ENCODE results near the gene PRR7.

PRR7 gene

GRCh38 chr5:177446200-177447065 lies at the start of gene PRR7:
TSS of gene PRR7 (plus strand) at chr5:177446814. CDS start at chr5:177455068, 8,254 bp downstream.
- peak within 1 kb of the TSS; percentile 88 for H3K27ac ChIP-seq (ENCODE audit: low read depth, low read length)
- H3K36me3 ChIP-seq (ENCODE audit: control insufficient read depth, insufficient read depth, low read length) = peaks cover 5% of the 10 kb centered on the region; the same call in 1 of the 2 replicates
- H3K9ac ChIP-seq (ENCODE audit: low read depth, low read length) = peak within 1 kb of the TSS; percentile 73
- peaks cover 21% of the 10 kb centered on the region for H3K27me3 ChIP-seq (ENCODE audit: control insufficient read depth, insufficient read depth, low read length)
- no peaks in the 10 kb centered on the region for H3K9me3 ChIP-seq (ENCODE audit: control insufficient read depth, insufficient read depth, low read length)
- peak within 1 kb of the TSS; percentile 80 for H3K4me3 ChIP-seq (ENCODE audit: low read depth, low read length)
- H3K4me1 ChIP-seq (ENCODE audit: control insufficient read depth, insufficient read depth, low read length) = peaks cover 21% of the 10 kb centered on the region

GRCh38 chr5:177397875-177398390 lies 48.7 kb upstream of the PRR7 start:
- Histone ChIP-seq H3K36me3 (ENCODE audit: control insufficient read depth, insufficient read depth, low read length) (no peaks in the 10 kb centered on the region), H3K27me3 (ENCODE audit: control insufficient read depth, insufficient read depth, low read length) (peaks cover 28% of the 10 kb centered on the region), H3K4me1 (ENCODE audit: control insufficient read depth, insufficient read depth, low read length) (peaks cover 5% of the 10 kb centered on the region; the same call in 1 of the 2 replicates), H3K4me3 (ENCODE audit: low read depth, low read length) (no peak overlapping the region), H3K27ac (ENCODE audit: low read depth, low read length) (no peak overlapping the region), H3K9ac (ENCODE audit: low read depth, low read length) (no peak overlapping the region), H3K9me3 (ENCODE audit: control insufficient read depth, insufficient read depth, low read length) (no peaks in the 10 kb centered on the region)

GRCh38 chr5:177399997-177400868 lies 46.4 kb upstream of the PRR7 start, which contains the start of gene PFN3:
TSS of gene PFN3 (minus strand) at chr5:177400661. CDS start at chr5:177400576, 85 bp downstream.
- Histone ChIP-seq H3K4me3 (ENCODE audit: low read depth, low read length) (no peak within 1 kb of the TSS), H3K9ac (ENCODE audit: low read depth, low read length) (no peak within 1 kb of the TSS), H3K4me1 (ENCODE audit: control insufficient read depth, insufficient read depth, low read length) (peaks cover 10% of the 10 kb centered on the region; the same call in 1 of the 2 replicates), H3K27ac (ENCODE audit: low read depth, low read length) (no peak within 1 kb of the TSS), H3K27me3 (ENCODE audit: control insufficient read depth, insufficient read depth, low read length) (peaks cover 51% of the 10 kb centered on the region), H3K9me3 (ENCODE audit: control insufficient read depth, insufficient read depth, low read length) (no peaks in the 10 kb centered on the region), H3K36me3 (ENCODE audit: control insufficient read depth, insufficient read depth, low read length) (no peaks in the 10 kb centered on the region)

- Histone ChIP-seq H3K27ac (ENCODE audit: low read depth, low read length) (no peak overlapping the region), H3K9me3 (ENCODE audit: control insufficient read depth, insufficient read depth, low read length) (no peaks in the 10 kb centered on the region), H3K36me3 (ENCODE audit: control insufficient read depth, insufficient read depth, low read length) (no peaks in the 10 kb centered on the region), H3K4me1 (ENCODE audit: control insufficient read depth, insufficient read depth, low read length) (peaks cover 6% of the 10 kb centered on the region; the same call in 1 of the 2 replicates), H3K4me3 (ENCODE audit: low read depth, low read length) (peak overlapping the region; percentile 63), H3K27me3 (ENCODE audit: control insufficient read depth, insufficient read depth, low read length) (peaks cover 68% of the 10 kb centered on the region), H3K9ac (ENCODE audit: low read depth, low read length) (no peak overlapping the region)
These were observed 44.2 kb upstream of the PRR7 start for GRCh38 chr5:177402271-177403043.

DNA sequence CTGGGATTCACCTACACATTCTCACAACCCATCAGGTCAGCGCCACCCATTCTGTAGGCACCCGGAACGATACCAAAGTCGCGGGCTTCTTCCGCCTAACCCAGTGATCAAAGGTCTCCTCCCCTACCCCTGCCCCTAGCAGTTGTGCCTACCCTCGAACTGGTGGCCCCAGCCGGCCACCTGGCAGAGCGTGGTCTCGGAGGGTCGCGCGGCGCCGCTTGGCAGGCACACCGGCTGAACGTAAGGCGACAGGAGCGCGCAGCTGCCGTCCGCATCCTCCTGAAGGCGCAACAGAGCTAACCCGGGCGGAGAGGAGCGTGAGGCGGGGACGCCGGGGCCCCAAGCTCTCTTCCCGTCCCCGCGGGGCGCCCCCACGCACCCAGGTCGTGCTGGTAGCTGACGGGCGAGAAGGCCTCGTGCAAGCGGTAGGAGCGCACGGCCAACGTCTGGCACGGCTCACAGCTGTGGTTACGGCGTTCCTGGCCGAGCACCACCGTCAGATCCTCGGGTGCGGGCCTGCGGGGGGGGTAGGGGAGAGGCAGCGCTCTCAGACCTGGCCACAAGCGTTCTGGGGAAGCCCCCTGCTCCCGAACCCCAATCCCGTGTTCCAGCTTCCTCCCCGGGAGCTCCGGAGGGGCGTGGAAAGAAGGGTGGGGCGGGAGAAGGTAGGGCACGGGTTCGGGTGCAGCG lies 43.4 kb upstream of the PRR7 start:
- peaks cover 68% of the 10 kb centered on the region for H3K27me3 ChIP-seq (ENCODE audit: control insufficient read depth, insufficient read depth, low read length)
- no peak overlapping the region for H3K9ac ChIP-seq (ENCODE audit: low read depth, low read length)

DNA sequence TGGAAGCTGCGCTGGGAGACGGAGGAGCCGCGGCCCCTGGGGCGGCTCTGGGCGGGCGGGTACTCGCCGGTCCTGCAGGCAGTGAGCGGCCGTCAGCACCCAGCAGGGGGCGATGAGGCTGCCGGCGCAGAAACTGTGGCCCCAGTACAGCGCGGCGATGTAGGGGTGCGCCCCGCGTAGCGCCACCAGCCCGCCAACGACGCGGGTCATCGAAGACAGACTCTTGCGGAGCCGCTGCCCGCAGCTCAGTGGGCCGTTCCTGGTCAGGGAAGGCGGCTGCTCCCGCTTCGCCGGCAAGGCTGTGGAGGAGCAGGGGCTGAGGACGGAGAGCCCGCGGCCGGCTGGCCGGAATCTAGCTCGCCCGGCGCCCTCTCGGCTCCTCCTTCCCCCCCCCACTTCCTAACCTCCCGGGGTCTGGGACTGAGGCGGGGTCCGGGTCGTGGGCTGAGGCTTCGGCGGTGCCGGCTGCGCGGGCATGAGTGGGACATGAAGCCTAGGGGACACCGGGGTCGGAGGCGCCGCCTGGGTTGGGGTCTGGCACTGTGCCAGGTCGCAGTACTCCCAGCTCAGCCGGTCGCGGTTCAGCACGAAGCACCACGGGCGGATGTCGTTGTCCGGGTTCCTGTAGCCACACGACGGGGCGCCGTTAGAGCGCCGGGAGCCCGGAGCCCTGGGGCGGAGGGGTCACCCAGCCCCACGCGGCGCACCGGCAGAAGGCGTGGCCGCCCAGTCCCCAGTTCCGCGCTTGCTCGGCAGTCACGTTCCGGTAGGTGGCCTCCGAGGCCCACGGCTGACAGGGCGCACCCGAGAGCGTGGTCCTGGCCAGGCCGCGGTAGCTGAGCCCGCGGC lies 42.6 kb upstream of the PRR7 start:
- peak overlapping the region; percentile 63 for H3K4me3 ChIP-seq (ENCODE audit: low read depth, low read length)
- H3K9me3 ChIP-seq (ENCODE audit: control insufficient read depth, insufficient read depth, low read length) = no peaks in the 10 kb centered on the region
- H3K27me3 ChIP-seq (ENCODE audit: control insufficient read depth, insufficient read depth, low read length) = peaks cover 73% of the 10 kb centered on the region
- H3K9ac ChIP-seq (ENCODE audit: low read depth, low read length) = no peak overlapping the region
- no peaks in the 10 kb centered on the region for H3K36me3 ChIP-seq (ENCODE audit: control insufficient read depth, insufficient read depth, low read length)
- peaks cover 6% of the 10 kb centered on the region; the same call in 1 of the 2 replicates for H3K4me1 ChIP-seq (ENCODE audit: control insufficient read depth, insufficient read depth, low read length)
- H3K27ac ChIP-seq (ENCODE audit: low read depth, low read length) = no peak overlapping the region

More for the DNA sequence above, 43.4 kb upstream of the PRR7 start:
- Histone ChIP-seq H3K36me3 (ENCODE audit: control insufficient read depth, insufficient read depth, low read length) (no peaks in the 10 kb centered on the region), H3K27ac (ENCODE audit: low read depth, low read length) (no peak overlapping the region), H3K4me1 (ENCODE audit: control insufficient read depth, insufficient read depth, low read length) (peaks cover 6% of the 10 kb centered on the region; the same call in 1 of the 2 replicates), H3K9me3 (ENCODE audit: control insufficient read depth, insufficient read depth, low read length) (no peaks in the 10 kb centered on the region), H3K4me3 (ENCODE audit: low read depth, low read length) (peak overlapping the region; percentile 63)

GRCh38 chr5:177404641-177405179 lies 41.9 kb upstream of the PRR7 start:
- peaks cover 6% of the 10 kb centered on the region; the same call in 1 of the 2 replicates for H3K4me1 ChIP-seq (ENCODE audit: control insufficient read depth, insufficient read depth, low read length)
- no peaks in the 10 kb centered on the region for H3K9me3 ChIP-seq (ENCODE audit: control insufficient read depth, insufficient read depth, low read length)
- H3K27ac ChIP-seq (ENCODE audit: low read depth, low read length) = no peak overlapping the region
- no peaks in the 10 kb centered on the region for H3K36me3 ChIP-seq (ENCODE audit: control insufficient read depth, insufficient read depth, low read length)
- H3K27me3 ChIP-seq (ENCODE audit: control insufficient read depth, insufficient read depth, low read length) = peaks cover 75% of the 10 kb centered on the region
- H3K9ac ChIP-seq (ENCODE audit: low read depth, low read length) = no peak overlapping the region
- peak overlapping the region; percentile 63 for H3K4me3 ChIP-seq (ENCODE audit: low read depth, low read length)

- Histone ChIP-seq H3K4me3 (ENCODE audit: low read depth, low read length) (no peak overlapping the region), H3K9ac (ENCODE audit: low read depth, low read length) (no peak overlapping the region), H3K9me3 (ENCODE audit: control insufficient read depth, insufficient read depth, low read length) (no peaks in the 10 kb centered on the region), H3K27me3 (ENCODE audit: control insufficient read depth, insufficient read depth, low read length) (peaks cover 73% of the 10 kb centered on the region), H3K36me3 (ENCODE audit: control insufficient read depth, insufficient read depth, low read length) (no peaks in the 10 kb centered on the region), H3K27ac (ENCODE audit: low read depth, low read length) (no peak overlapping the region), H3K4me1 (ENCODE audit: control insufficient read depth, insufficient read depth, low read length) (peaks cover 6% of the 10 kb centered on the region; the same call in 1 of the 2 replicates)
These were observed 41.3 kb upstream of the PRR7 start for GRCh38 chr5:177405312-177405711.

DNA sequence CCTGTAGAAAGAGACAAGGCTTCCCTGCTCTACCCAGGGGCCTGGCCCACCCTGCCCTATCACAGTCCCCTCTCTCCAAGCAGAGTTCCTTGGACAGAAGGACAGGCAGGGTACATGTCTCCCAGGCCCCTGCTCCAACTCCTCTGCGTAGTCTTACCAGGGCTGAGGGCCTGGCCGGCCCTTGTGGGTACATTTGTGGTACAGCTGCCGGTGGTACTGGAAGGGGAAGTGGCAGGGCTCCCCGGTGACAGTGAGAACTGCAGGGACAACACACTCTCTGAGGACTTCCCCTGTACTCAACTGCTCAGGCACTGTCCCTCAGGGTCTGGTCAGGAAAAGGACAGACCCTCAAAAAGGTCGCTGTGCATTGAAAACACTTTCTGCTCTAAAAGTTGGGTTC lies 40.8 kb upstream of the PRR7 start:
- no peak overlapping the region for H3K4me3 ChIP-seq (ENCODE audit: low read depth, low read length)
- H3K9ac ChIP-seq (ENCODE audit: low read depth, low read length) = no peak overlapping the region
- H3K27ac ChIP-seq (ENCODE audit: low read depth, low read length) = no peak overlapping the region
- H3K4me1 ChIP-seq (ENCODE audit: control insufficient read depth, insufficient read depth, low read length) = peaks cover 6% of the 10 kb centered on the region; the same call in 1 of the 2 replicates
- H3K36me3 ChIP-seq (ENCODE audit: control insufficient read depth, insufficient read depth, low read length) = no peaks in the 10 kb centered on the region
- no peaks in the 10 kb centered on the region for H3K9me3 ChIP-seq (ENCODE audit: control insufficient read depth, insufficient read depth, low read length)
- peaks cover 68% of the 10 kb centered on the region for H3K27me3 ChIP-seq (ENCODE audit: control insufficient read depth, insufficient read depth, low read length)
